Heart left ventricle (tissue), 16 donors: ENCODE measurements around the gene TBX1. TPM values are rescaled to one million over a fixed set of nuclear protein-coding genes. Genes with fewer than 3 reads are reported as not detected.

Experiments
- ATAC-seq, 4 donors: fragments of 200-7000 bp; cut with Tn5 transposase; one replicate each; pipeline ENCODE4 v1.9.1; 2020 to 2022; ENCODE audit warnings: moderate library complexity in 4 of 4, mild to moderate bottlenecking in 3 of 4, moderate number of reproducible peaks in 1 of 4
- DNase-seq, 5 donors: peaks; one replicate each; pipeline ENCODE4 v3.0.0-alpha.2; 2020
- H3K27ac ChIP-seq, 12 donors: fragments of 200-600 bp; sonication (generic) in 4 of 12; one replicate each; pipeline versions ENCODE4 v1.5.0 to v1.8.0; 2016 to 2022; ENCODE audit warnings: mild to moderate bottlenecking in 2 of 12
- H3K27me3 ChIP-seq, 9 donors: fragments of 200-600 bp; sonication (generic) in 2 of 9; one replicate each; pipeline versions ENCODE4 v1.5.1 to v1.8.0; 2016 to 2022; ENCODE audit warnings: mild to moderate bottlenecking in 3 of 9
- H3K36me3 ChIP-seq, 9 donors: fragments of 200-600 bp; sonication (generic) in 2 of 9; one replicate each; pipeline versions ENCODE4 v1.5.0 to v1.8.0; 2018 to 2022; ENCODE audit warnings: mild to moderate bottlenecking in 2 of 9
- H3K4me1 ChIP-seq, 12 donors: fragments of 200-600 bp; sonication (generic) in 4 of 12; one replicate each; pipeline versions ENCODE4 v1.5.0 to v1.8.0; 2016 to 2022; ENCODE audit warnings: mild to moderate bottlenecking in 3 of 12
- H3K4me3 ChIP-seq, 12 donors: fragments of 200-600 bp; sonication (generic) in 4 of 12; one replicate each; pipeline versions ENCODE4 v1.5.0 to v1.8.0; 2017 to 2022; ENCODE audit warnings: mild to moderate bottlenecking in 9 of 12, moderate library complexity in 4 of 12
- H3K9me3 ChIP-seq, 12 donors: fragments of 200-600 bp; sonication (generic) in 4 of 12; one replicate each; pipeline versions ENCODE4 v1.5.0 to v1.8.0; 2016 to 2022; ENCODE audit warnings: mild to moderate bottlenecking in 1 of 12
- POLR2A ChIP-seq, 2 donors: fragments of 450-650 bp; IDR thresholded peaks; one replicate each; pipeline ENCODE4 v1.6.1; 2017; ENCODE audit warnings: antibody characterized with exemption in 2 of 2, mild to moderate bottlenecking in 2 of 2, moderate library complexity in 2 of 2
- WGBS, 4 donors: extraction: QIAGEN DNeasy Blood & Tissue Kit in 2 of 4; methylation state at CpG; one replicate each; pipeline versions ENCODE4 v1.1.5 to v1.1.7; 2013 to 2018; 5-methylcytosine and 5-hydroxymethylcytosine counted together
- intact Hi-C, 10 donors: fragments of 100-400 bp; cut with DNase I; formaldehyde crosslinking; loops; one replicate each; pipeline versions ENCODE4 v1.11.1 to v1.14.2; 2022
- polyA plus RNA-seq, 2 donors: library from polyadenylated mRNA; stranded (reverse); fragments of 200-250 nt; gene quantifications; one replicate each; pipeline ENCODE4 v1.2.3, GENCODE V29; 2013
- total RNA-seq, 9 donors: library from RNA; depleted of rRNA in 2 of 9; stranded (reverse); fragments of >200 nt in 2 of 9; fragmentation: NEBNext Ultra II Directional in 3 of 9; extraction: Animal tissue kit (Norgen Biotek cat#: 25700) in 3 of 9; gene quantifications; one replicate each; pipeline versions ENCODE4 v1.1.0 to v1.2.4, GENCODE V29; 2016 to 2023
- TF ChIP-seq, protein P1 (sequence below), 12 donors: fragments of 200-600 bp; sonication (generic) in 4 of 12; IDR thresholded peaks; one replicate each; pipeline versions ENCODE4 v1.5.0 to v1.8.0; 2018 to 2022; ENCODE audit warnings: antibody characterized with exemption in 12 of 12, mild to moderate bottlenecking in 5 of 12
- donor health status: ischemic (EF 13 %, LVEDD 7.1; RV severe dilation, severe dysfunction).
- donor health status: healthy with polysubstance abuse.
- donor health status: DM: no; HTN: yes; CAD: no.
- donor health status: DM: no; HTN: no; CAD: no.
- donor health status: ischemic (EF 25% LVEDD 6.9; RV normal size, moderate dysfunction).
- donor health status: ischemic (EF 25% LVEDD 5.7; RV mildly dilated, moderate dysfunction).
- donor health status: healthy.
- donor health status: DM: yes; HTN: yes; CAD: no.
- donor health status: ischemic (EF 35%, LVEDD 5.7; RV mildly dilated, moderate dysfunction).
- donor health status: nonischemic (EF 11% LVEDD 7.7; RV severe dilation, severe dysfunction).
- donor health status: DM: yes; HTN: yes; CAD: no.
- donor health status: PGD.
- donor health status: ischemic (EF 29% LVEDD 5.4; RV normal size, mild dysfunction).
- donor health status: nonischemic (EF 23%, LVEDD 6.1; RV moderate dilation, normal function).

Gene TBX1
- total and polyA plus RNA-seq, 11 donors: 0.11 to 3.1 (median 0.97) TPM; not detected in 1

DNA sequence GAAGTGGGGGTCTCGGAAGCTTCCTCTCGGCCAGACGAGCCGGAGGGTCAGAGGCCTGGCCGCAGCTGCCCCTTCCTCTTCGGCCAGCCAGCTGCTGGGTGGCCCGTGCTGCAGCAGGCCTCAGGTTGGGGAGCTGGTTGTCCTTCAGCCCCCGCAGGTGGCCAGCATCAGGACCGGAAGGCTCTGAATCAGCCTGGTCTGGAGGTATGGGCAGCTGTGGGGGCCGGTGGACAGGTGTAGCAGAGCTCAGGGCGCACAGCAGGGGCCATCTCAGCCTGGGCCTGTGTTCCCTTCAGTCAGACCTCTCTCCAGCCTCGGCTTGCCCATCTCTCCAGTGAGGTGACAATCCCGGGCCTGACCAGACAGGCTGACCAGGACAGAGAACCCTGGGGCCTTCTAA is 13.9 kb upstream of the TBX1 start:
- 85 to 91% (median 89%) methylated on average over 3 to 13 of the region's 13 CpGs for WGBS, 4 donors
- no peak for ATAC-seq
- TF ChIP-seq POLR2A (IDR thresholded peaks at IDR 0.05): no peak
- TF ChIP-seq, protein P1, sequence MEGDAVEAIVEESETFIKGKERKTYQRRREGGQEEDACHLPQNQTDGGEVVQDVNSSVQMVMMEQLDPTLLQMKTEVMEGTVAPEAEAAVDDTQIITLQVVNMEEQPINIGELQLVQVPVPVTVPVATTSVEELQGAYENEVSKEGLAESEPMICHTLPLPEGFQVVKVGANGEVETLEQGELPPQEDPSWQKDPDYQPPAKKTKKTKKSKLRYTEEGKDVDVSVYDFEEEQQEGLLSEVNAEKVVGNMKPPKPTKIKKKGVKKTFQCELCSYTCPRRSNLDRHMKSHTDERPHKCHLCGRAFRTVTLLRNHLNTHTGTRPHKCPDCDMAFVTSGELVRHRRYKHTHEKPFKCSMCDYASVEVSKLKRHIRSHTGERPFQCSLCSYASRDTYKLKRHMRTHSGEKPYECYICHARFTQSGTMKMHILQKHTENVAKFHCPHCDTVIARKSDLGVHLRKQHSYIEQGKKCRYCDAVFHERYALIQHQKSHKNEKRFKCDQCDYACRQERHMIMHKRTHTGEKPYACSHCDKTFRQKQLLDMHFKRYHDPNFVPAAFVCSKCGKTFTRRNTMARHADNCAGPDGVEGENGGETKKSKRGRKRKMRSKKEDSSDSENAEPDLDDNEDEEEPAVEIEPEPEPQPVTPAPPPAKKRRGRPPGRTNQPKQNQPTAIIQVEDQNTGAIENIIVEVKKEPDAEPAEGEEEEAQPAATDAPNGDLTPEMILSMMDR (IDR thresholded peaks at IDR 0.05): no peak
- H3K36me3 ChIP-seq: no peaks in the 10 kb centered on the region
- H3K9me3 ChIP-seq: no peaks in the 10 kb centered on the region
- peaks cover 0 to 23% (median 11%) of the 10 kb centered on the region in 12 donors for H3K4me1 ChIP-seq
- H3K27me3 ChIP-seq: peaks cover 0 to 14% (median 0%) of the 10 kb centered on the region in 9 donors
- no peak overlapping the region for H3K27ac ChIP-seq
- intact Hi-C loops: loop anchor here in 1 of 10 donors (5.0 kb wide), 1 partner anchor 106 kb away; the partner anchor contains the start of genes GNB1L and RTL10
- H3K4me3 ChIP-seq: no peak overlapping the region
- no peak for DNase-seq

DNA sequence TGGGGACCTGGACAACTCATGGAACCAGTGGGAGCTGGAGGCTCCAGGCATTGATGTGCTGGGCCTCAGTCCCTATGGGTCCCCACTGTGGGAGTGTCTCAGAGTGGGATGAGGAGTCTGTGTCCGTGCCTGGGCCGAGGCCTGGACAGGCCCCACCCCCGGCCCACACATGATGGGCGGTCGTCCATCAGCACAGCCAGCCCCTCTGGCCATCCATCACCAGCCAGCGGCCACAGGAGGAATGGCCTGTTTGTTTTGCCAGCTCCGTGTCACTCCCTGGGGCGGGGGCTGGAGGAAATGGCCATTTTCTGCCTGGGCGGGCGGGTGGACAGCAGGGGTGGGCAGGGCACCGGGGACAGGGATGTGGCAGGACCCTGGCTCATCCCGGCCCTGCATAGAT is 13.0 kb upstream of the TBX1 start:
- ATAC-seq (no peak), DNase-seq (no peak)
- H3K27ac ChIP-seq: no peak overlapping the region
- peaks cover 0 to 23% (median 11%) of the 10 kb centered on the region in 12 donors for H3K4me1 ChIP-seq
- intact Hi-C loops: loop anchor here in 1 of 10 donors (5.0 kb wide), 1 partner anchor 105 kb away; the partner anchor contains the start of genes GNB1L and RTL10
- no peaks in the 10 kb centered on the region for H3K9me3 ChIP-seq
- H3K4me3 ChIP-seq: no peak overlapping the region
- H3K27me3 ChIP-seq: peaks cover 0 to 18% (median 0%) of the 10 kb centered on the region in 9 donors
- TF ChIP-seq POLR2A (IDR thresholded peaks at IDR 0.05): no peak
- TF ChIP-seq, protein P1 (IDR thresholded peaks at IDR 0.05): no peak
- 86 to 96% (median 89%) methylated on average over 9 to 12 of the region's 12 CpGs for WGBS, 4 donors
- no peaks in the 10 kb centered on the region for H3K36me3 ChIP-seq

DNA sequence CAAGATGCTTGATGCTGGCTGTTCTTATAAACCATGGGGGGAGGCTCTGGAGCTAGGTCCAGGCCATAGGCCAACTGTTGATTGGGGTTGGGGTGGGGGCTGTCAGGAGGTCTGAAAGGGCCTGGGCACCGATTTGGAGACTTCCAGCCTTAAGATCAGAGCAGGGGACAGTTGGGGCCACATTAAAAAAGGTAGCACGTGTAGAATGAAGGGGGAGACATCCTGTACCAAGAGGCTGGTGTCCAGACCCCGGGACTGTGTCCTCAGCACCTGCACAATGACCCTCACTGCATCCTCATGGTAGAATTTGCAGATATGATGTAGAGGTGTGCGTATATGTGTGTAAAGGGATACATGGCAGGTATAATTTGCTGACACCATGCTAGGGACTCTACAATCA is 12.4 kb upstream of the TBX1 start:
- Histone ChIP-seq H3K27me3 (peaks cover 0 to 18% (median 2%) of the 10 kb centered on the region in 9 donors), H3K27ac (no peak overlapping the region), H3K4me3 (no peak overlapping the region), H3K36me3 (no peaks in the 10 kb centered on the region), H3K4me1 (peaks cover 0 to 23% (median 11%) of the 10 kb centered on the region in 12 donors), H3K9me3 (no peaks in the 10 kb centered on the region)
- intact Hi-C loops: loop anchor here in 1 of 10 donors (5.0 kb wide), 1 partner anchor 104 kb away; the partner anchor contains the start of genes GNB1L and RTL10
- 68 to 89% (median 73%) methylated on average over 4 of the region's 4 CpGs for WGBS, 4 donors
- no peak for ATAC-seq
- TF ChIP-seq POLR2A (IDR thresholded peaks at IDR 0.05): no peak
- TF ChIP-seq, protein P1 (IDR thresholded peaks at IDR 0.05): no peak
- DNase-seq: no peak

DNA sequence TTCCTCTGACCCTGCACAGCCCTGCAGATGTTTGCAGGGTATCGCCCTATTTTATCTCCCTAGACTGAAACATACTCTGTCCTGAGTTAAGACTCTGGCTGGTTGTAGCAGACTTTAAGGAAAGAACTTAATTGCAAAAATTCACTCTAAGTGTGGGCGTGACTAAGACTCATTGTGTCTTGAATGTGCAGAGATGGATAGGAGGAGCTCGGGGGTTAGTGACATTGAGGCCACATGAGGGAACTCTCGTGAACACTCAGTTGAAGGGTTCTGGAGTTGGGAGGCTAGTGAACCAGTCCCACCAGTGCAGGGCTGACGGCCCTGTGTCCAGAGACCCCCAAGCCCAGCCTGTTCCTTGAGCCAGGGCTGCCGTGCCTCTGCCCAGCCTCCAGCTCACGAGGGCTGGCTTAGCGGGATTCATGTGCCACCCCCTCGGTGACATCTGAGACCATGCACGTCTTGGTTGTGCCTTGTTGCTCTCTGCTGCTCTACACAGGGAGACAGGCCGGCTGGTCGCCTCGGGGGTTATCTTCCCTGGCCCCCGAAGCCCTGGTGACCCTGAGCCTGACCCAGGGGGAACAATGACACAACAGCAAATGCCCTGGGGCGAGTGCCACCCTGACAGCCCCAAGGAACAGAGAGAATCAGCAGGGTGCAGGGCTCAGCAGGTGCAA is 11.4 kb upstream of the TBX1 start:
- TF ChIP-seq, protein P1 (IDR thresholded peaks at IDR 0.05): no peak
- TF ChIP-seq POLR2A (IDR thresholded peaks at IDR 0.05): no peak
- WGBS, 4 donors: 75 to 85% (median 82%) methylated on average over 14 to 15 of the region's 15 CpGs

More for the DNA sequence above, 11.4 kb upstream of the TBX1 start:
- Histone ChIP-seq H3K27ac (no peak overlapping the region), H3K36me3 (no peaks in the 10 kb centered on the region), H3K4me3 (no peak overlapping the region), H3K9me3 (no peaks in the 10 kb centered on the region), H3K4me1 (peaks cover 0 to 22% (median 11%) of the 10 kb centered on the region in 12 donors), H3K27me3 (peaks cover 0 to 28% (median 12%) of the 10 kb centered on the region in 9 donors)
- no peak for ATAC-seq
- intact Hi-C loops: loop anchor here in 1 of 10 donors (5.0 kb wide), 1 partner anchor 103 kb away; the partner anchor contains the start of genes GNB1L and RTL10
- no peak for DNase-seq
